H9 (cell line): ENCODE data around the gene DNAJB4. TPM values are rescaled to one million over a fixed set of nuclear protein-coding genes. Genes with fewer than 3 reads are reported as not detected.
A peak's percentile ranks its signal among the peaks of the same experiment; 100 is the strongest.

Source experiments
- DNase-seq: peaks from one replicate; pipeline ENCODE4 v3.0.0-alpha.2; 2017
- H2AFZ ChIP-seq: one replicate; pipeline ENCODE4 v1.6.1; 2013; ENCODE audit warnings: mild to moderate bottlenecking, low read length, control low read depth, moderate library complexity
- H2AK5ac ChIP-seq: 2 replicates; pipeline ENCODE4 v1.6.1; 2013; ENCODE audit warnings: low read length, control low read depth, mixed read lengths; ENCODE audit not compliant: insufficient read length
- H2BK120ac ChIP-seq: one replicate; pipeline ENCODE4 v1.6.1; 2013; ENCODE audit warnings: low read depth, mild to moderate bottlenecking, low read length, control low read depth, inconsistent platforms; ENCODE audit not compliant: poor library complexity, severe bottlenecking
- H2BK12ac ChIP-seq: 2 replicates; pipeline ENCODE4 v1.6.1; 2013; ENCODE audit warnings: low read length, control low read depth, mixed read lengths, low read depth; ENCODE audit not compliant: insufficient read length
- H2BK15ac ChIP-seq: 2 replicates; pipeline ENCODE4 v1.6.1; 2013; ENCODE audit warnings: low read depth, low read length, control low read depth
- H2BK20ac ChIP-seq: one replicate; pipeline ENCODE4 v1.6.1; 2013; ENCODE audit warnings: low read depth, mild to moderate bottlenecking, low read length, control low read depth, inconsistent platforms; ENCODE audit not compliant: poor library complexity, severe bottlenecking
- H2BK5ac ChIP-seq: 2 replicates; pipeline ENCODE4 v1.6.1; 2013; ENCODE audit warnings: low read length, control low read depth, mixed read lengths; ENCODE audit not compliant: insufficient read length
- H3K14ac ChIP-seq: 2 replicates; pipeline ENCODE4 v1.6.1; 2013; ENCODE audit warnings: low read length, control low read depth; ENCODE audit not compliant: insufficient read depth
- H3K18ac ChIP-seq: 2 replicates; pipeline ENCODE4 v1.6.1; 2013; ENCODE audit warnings: low read depth, mild to moderate bottlenecking, mixed read lengths, low read length, control low read depth; ENCODE audit not compliant: insufficient read length
- H3K23ac ChIP-seq: 2 replicates; pipeline ENCODE4 v1.6.1; 2013; ENCODE audit warnings: low read length, control low read depth, mixed read lengths, low read depth; ENCODE audit not compliant: insufficient read length
- H3K23me2 ChIP-seq: 2 replicates; pipeline ENCODE4 v1.6.1; 2013; ENCODE audit warnings: low read depth, mild to moderate bottlenecking, mixed read lengths, low read length, control low read depth; ENCODE audit not compliant: insufficient read length, poor library complexity, severe bottlenecking
- H3K27ac ChIP-seq: 2 replicates; pipeline ENCODE4 v1.5.1; 2013; ENCODE audit warnings: low read length, control low read depth, mixed read lengths, low read depth; ENCODE audit not compliant: insufficient read length
- H3K27me3 ChIP-seq: 2 replicates; pipeline ENCODE4 v1.6.1; 2013; ENCODE audit warnings: low read length, control low read depth, inconsistent platforms; ENCODE audit not compliant: insufficient read depth
- H3K4ac ChIP-seq: 2 replicates; pipeline ENCODE4 v1.6.1; 2013; ENCODE audit warnings: low read depth, mild to moderate bottlenecking, control low read depth, inconsistent platforms, low read length, moderate library complexity
- H3K4me1 ChIP-seq: 2 replicates; pipeline ENCODE4 v1.6.1; 2013; ENCODE audit warnings: low read length, control low read depth, inconsistent platforms; ENCODE audit not compliant: insufficient read depth
- H3K4me2 ChIP-seq: 2 replicates; pipeline ENCODE4 v1.6.1; 2013; ENCODE audit warnings: low read length, control low read depth, mixed read lengths; ENCODE audit not compliant: insufficient read length, insufficient read depth
- H3K56ac ChIP-seq: 2 replicates; pipeline ENCODE4 v1.6.1; 2013; ENCODE audit warnings: low read depth, mild to moderate bottlenecking, mixed read lengths, low read length, control low read depth; ENCODE audit not compliant: insufficient read length
- H3K79me1 ChIP-seq: 2 replicates; pipeline ENCODE4 v1.6.1; 2013; ENCODE audit warnings: low read depth, mild to moderate bottlenecking, moderate library complexity, low read length, control low read depth, inconsistent platforms; ENCODE audit not compliant: insufficient read depth, poor library complexity, severe bottlenecking
- H3K79me2 ChIP-seq: 2 replicates; pipeline ENCODE4 v1.6.1; 2013; ENCODE audit warnings: low read length, control low read depth, inconsistent platforms; ENCODE audit not compliant: insufficient read depth
- H3K9ac ChIP-seq: 2 replicates; pipeline ENCODE4 v1.6.1; 2013; ENCODE audit warnings: low read length, control low read depth, mixed read lengths; ENCODE audit not compliant: insufficient read length; ENCODE audit errors: extremely low read depth
- H3K9me3 ChIP-seq: one replicate; pipeline ENCODE4 v1.6.1; 2013; ENCODE audit warnings: low read depth, low read length, inconsistent platforms; ENCODE audit not compliant: control insufficient read depth
- H3T11ph ChIP-seq: one replicate; pipeline ENCODE4 v1.6.1; 2013; ENCODE audit warnings: mild to moderate bottlenecking, low read length, control low read depth, inconsistent platforms
- H4K20me1 ChIP-seq: one replicate; pipeline ENCODE4 v1.6.1; 2013; ENCODE audit not compliant: control insufficient read depth, insufficient read length, insufficient read depth
- H4K5ac ChIP-seq: 2 replicates; pipeline ENCODE4 v1.6.1; 2013; ENCODE audit warnings: low read depth, mild to moderate bottlenecking, mixed read lengths, low read length, control low read depth; ENCODE audit not compliant: insufficient read length
- H4K8ac ChIP-seq: replicated peaks from 2 replicates; pipeline ENCODE4 v1.6.1; 2013; ENCODE audit warnings: low read length, control low read depth, mixed read lengths, low read depth; ENCODE audit not compliant: insufficient read length
- H4K91ac ChIP-seq: 2 replicates; pipeline ENCODE4 v1.6.1; 2013; ENCODE audit warnings: low read depth, mild to moderate bottlenecking, moderate library complexity, mixed read lengths, low read length, control low read depth; ENCODE audit not compliant: insufficient read length
- H3K27ac Mint-ChIP-seq, 3 experiments: 2 replicates in 2 of 3; 3 replicates in 1 of 3; pipeline ENCODE4 v1.8.0; 2020 to 2021; ENCODE audit warnings: mixed read lengths in 3 of 3, mild to moderate bottlenecking in 1 of 3, moderate library complexity in 1 of 3
- H3K27me3 Mint-ChIP-seq: 2 replicates; pipeline ENCODE4 v1.8.0; 2021; ENCODE audit warnings: low read depth, mild to moderate bottlenecking, moderate library complexity, mixed read lengths
- H3K36me3 Mint-ChIP-seq, 3 experiments: 2 replicates in 2 of 3; 3 replicates in 1 of 3; pipeline ENCODE4 v1.8.0; 2020 to 2021; ENCODE audit warnings: low read depth in 3 of 3, mixed read lengths in 3 of 3; ENCODE audit not compliant: insufficient read depth in 1 of 3
- H3K4me1 Mint-ChIP-seq, 2 experiments: 2 replicates each; pipeline ENCODE4 v1.8.0; 2020; ENCODE audit warnings: mixed read lengths in 2 of 2
- H3K4me3 Mint-ChIP-seq, 2 experiments: 2 replicates in 1 of 2; 3 replicates in 1 of 2; pipeline ENCODE4 v1.8.0; 2020 to 2021; ENCODE audit warnings: mild to moderate bottlenecking in 2 of 2, mixed read lengths in 2 of 2, moderate library complexity in 1 of 2
- H3K9me3 Mint-ChIP-seq, 2 experiments: 2 replicates in 1 of 2; 3 replicates in 1 of 2; pipeline ENCODE4 v1.8.0; 2020; ENCODE audit warnings: mild to moderate bottlenecking in 2 of 2, mixed read lengths in 2 of 2, moderate library complexity in 1 of 2
- CTCF ChIP-seq: fragments of 200-600 bp; sonication (generic); conservative IDR thresholded peaks from 3 replicates; pipeline ENCODE4 v1.8.0; 2021; ENCODE audit warnings: antibody characterized with exemption, mild to moderate bottlenecking
- WGBS: extraction: QIAGEN DNeasy Blood & Tissue Kit; methylation state at CpG from one replicate; pipeline ENCODE4 v1.1.7; 2013; ENCODE audit warnings: missing lambda C conversion rate, low lambda C conversion rate, mixed read lengths; ENCODE audit not compliant: insufficient read length; ENCODE audit errors: extremely low coverage; 5-methylcytosine and 5-hydroxymethylcytosine counted together
- total RNA-seq: library from RNA; stranded (reverse); gene quantifications from 2 replicates; pipeline ENCODE4 v1.2.1, GENCODE V29; 2021

Gene DNAJB4
- total RNA-seq, 1 experiment from 2014 or later: 8.1 TPM

DNA sequence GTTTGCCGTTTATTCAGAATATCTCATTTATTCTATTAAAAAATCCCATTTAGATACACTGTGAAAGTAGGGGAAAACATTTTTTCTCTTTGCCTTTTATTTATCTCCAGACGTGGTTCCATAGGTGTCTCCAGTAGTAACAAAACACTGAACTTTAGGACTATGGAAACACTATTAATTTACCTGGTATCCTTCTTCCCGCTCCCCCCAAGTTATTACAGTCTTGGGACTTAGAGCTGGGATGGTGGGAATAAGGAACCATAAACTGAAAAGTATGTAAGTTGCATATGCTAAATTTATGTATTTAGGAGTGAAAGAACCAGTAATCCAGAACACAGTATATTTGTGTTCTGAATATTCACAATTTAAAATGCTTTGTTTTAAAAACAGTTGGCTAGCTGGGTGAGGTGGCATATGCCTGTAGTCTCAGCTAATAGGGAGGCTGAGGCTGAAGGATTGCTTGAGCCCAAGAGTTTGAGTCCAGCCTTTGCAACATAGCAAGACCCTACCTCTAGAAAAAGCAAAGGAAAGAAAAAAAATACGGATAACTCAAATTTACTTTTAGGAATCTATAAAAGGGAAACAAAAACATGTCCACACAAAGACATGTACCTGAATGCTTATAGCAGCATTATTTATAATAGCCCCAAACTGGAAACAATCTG, 3.1 kb downstream of the DNAJB4 start:
- H4K5ac ChIP-seq: no peak overlapping the region
- H3K27ac ChIP-seq: no peak overlapping the region
- peaks cover 0 to 2% of the 10 kb centered on the region in 2 experiments; a peak in 1 of 5 replicates for H3K9me3 Mint-ChIP-seq
- H4K20me1 ChIP-seq: no peaks in the 10 kb centered on the region
- H3K36me3 Mint-ChIP-seq: no peaks in the 10 kb centered on the region; a peak in 1 of 7 replicates
- no peaks in the 10 kb centered on the region; the same call in 1 of the 2 replicates for H3K27me3 Mint-ChIP-seq
- H2BK12ac ChIP-seq: no peak overlapping the region
- no peak overlapping the region for H3K18ac ChIP-seq
- no peaks in the 10 kb centered on the region for H3K4me1 ChIP-seq
- no peak for TF ChIP-seq CTCF
- H3K4me3 Mint-ChIP-seq: no peak overlapping the region
- H2AFZ ChIP-seq: no peak overlapping the region
- H3K23ac ChIP-seq: no peak overlapping the region
- no peak overlapping the region for H4K8ac ChIP-seq
- H3K79me1 ChIP-seq: no peaks in the 10 kb centered on the region
- H3K27ac Mint-ChIP-seq: peak overlapping the region in 1 of 3 experiments; percentile 87; a peak in 2 of 7 replicates
- H3K4me2 ChIP-seq: no peak overlapping the region
- H2BK5ac ChIP-seq: no peak overlapping the region
- H3K9me3 ChIP-seq: no peaks in the 10 kb centered on the region
- no peak for DNase-seq
- H3K14ac ChIP-seq: no peak overlapping the region
- no peaks in the 10 kb centered on the region for H3K79me2 ChIP-seq
- H3T11ph ChIP-seq: no peak overlapping the region
- no peak overlapping the region for H2BK120ac ChIP-seq
- H2BK20ac ChIP-seq: no peak overlapping the region
- H3K4ac ChIP-seq: no peak overlapping the region
- H3K4me1 Mint-ChIP-seq: peaks cover 26% of the 10 kb centered on the region in 2 experiments
- peaks cover 2% of the 10 kb centered on the region for H3K23me2 ChIP-seq
- H2AK5ac ChIP-seq: no peak overlapping the region
- no peak overlapping the region for H2BK15ac ChIP-seq
- no peaks in the 10 kb centered on the region for H3K27me3 ChIP-seq
- H3K56ac ChIP-seq: no peak overlapping the region
- no peak overlapping the region for H4K91ac ChIP-seq
- H3K9ac ChIP-seq: no peak overlapping the region
- no CpG with 5 or more reads among the region's 4 CpGs for WGBS
